Measurements from ENCODE around the gene CELF1.
A peak's percentile ranks its signal among the peaks of the same experiment; 100 is the strongest.
"Not testable (repeated sequence)": the region's sequence is repeated elsewhere in the genome, so short reads cannot be mapped to it uniquely, and the experiment has no call there.

Gene CELF1

GRCh38 chr11:47536915-47537314 lies 16.0 kb downstream of the CELF1 start:
- DNase-seq: no peak

GRCh38 chr11:47534704-47535251 lies 18.2 kb downstream of the CELF1 start:
- DNase-seq: peak; percentile 43

GRCh38 chr11:47533690-47534151 lies 19.2 kb downstream of the CELF1 start:
- DNase-seq: no peak

- DNase-seq: no peak
These were observed 20.2 kb downstream of the CELF1 start for GRCh38 chr11:47532597-47533213.

GRCh38 chr11:47531666-47532065 lies 21.3 kb downstream of the CELF1 start:
- DNase-seq: no peak

GRCh38 chr11:47530721-47531120 lies 22.2 kb downstream of the CELF1 start:
- not testable (repeated sequence) for DNase-seq

- no peak for DNase-seq
These were observed 23.0 kb downstream of the CELF1 start for GRCh38 chr11:47529951-47530350.

- no peak for DNase-seq
These were observed 25.7 kb downstream of the CELF1 start for GRCh38 chr11:47527186-47527585.

GRCh38 chr11:47526032-47526431 lies 26.9 kb downstream of the CELF1 start:
- not testable (repeated sequence) for DNase-seq

- peak; percentile 85 for DNase-seq
These were observed 28.5 kb downstream of the CELF1 start for GRCh38 chr11:47524291-47524874.

GRCh38 chr11:47523490-47524225 lies 29.3 kb downstream of the CELF1 start:
- no peak for DNase-seq

- peak; percentile 87 for DNase-seq
These were observed 34.5 kb downstream of the CELF1 start for GRCh38 chr11:47518212-47518964.

GRCh38 chr11:47516984-47517853 lies 35.7 kb downstream of the CELF1 start:
- DNase-seq: no peak

- DNase-seq: no peak
These were observed 36.8 kb downstream of the CELF1 start for GRCh38 chr11:47516155-47516554.

GRCh38 chr11:47514825-47515647 lies 37.9 kb downstream of the CELF1 start:
- peak; percentile 84 for DNase-seq

GRCh38 chr11:47512701-47513100 lies 40.2 kb downstream of the CELF1 start:
- DNase-seq: no peak

GRCh38 chr11:47511917-47512316 lies 41.0 kb downstream of the CELF1 start:
- DNase-seq: no peak

GRCh38 chr11:47510209-47510608 lies 42.7 kb downstream of the CELF1 start:
- no peak for DNase-seq

- DNase-seq: no peak
These were observed 43.8 kb downstream of the CELF1 start for GRCh38 chr11:47509077-47509536.

- DNase-seq: no peak
These were observed 44.5 kb downstream of the CELF1 start for GRCh38 chr11:47508240-47508957.

Measured in NCI-H2171 treated with DMSO at 0.1 percent for 48 hours (cell line).